MM.1S (cell line): ENCODE measurements around the gene ZNF732.
"Not testable (repeated sequence)": the region's sequence is repeated elsewhere in the genome, so short reads cannot be mapped to it uniquely, and the experiment has no call there.

Experiments used
- DNase-seq: peaks from one replicate; pipeline ENCODE4 v3.0.0-alpha.2; 2015
- H2AFZ ChIP-seq: fragments of 300-600 bp; sonication (generic); 2 replicates; pipeline ENCODE4 v1.6.0; 2016; ENCODE audit warnings: antibody characterized with exemption, low read length
- H3F3A ChIP-seq: fragments of 300-600 bp; sonication (generic); 2 replicates; pipeline ENCODE4 v1.6.1; 2016; ENCODE audit warnings: mild to moderate bottlenecking, antibody characterized with exemption, low read length, moderate library complexity, mixed read lengths; ENCODE audit not compliant: insufficient read depth
- H3K27ac ChIP-seq: fragments of 300-600 bp; sonication (generic); 2 replicates; pipeline ENCODE4 v1.5.1; 2016; ENCODE audit warnings: mild to moderate bottlenecking, low read length
- H3K27me3 ChIP-seq: fragments of 300-600 bp; sonication (generic); replicated peaks from 2 replicates; pipeline ENCODE4 v1.6.0; 2016; ENCODE audit warnings: low read length; ENCODE audit not compliant: insufficient read depth
- H3K36me3 ChIP-seq: fragments of 300-600 bp; sonication (generic); replicated peaks from 2 replicates; pipeline ENCODE4 v1.6.1; 2016; ENCODE audit warnings: mild to moderate bottlenecking, low read length, mixed read lengths; ENCODE audit not compliant: insufficient read depth
- H3K4me1 ChIP-seq: fragments of 300-600 bp; sonication (generic); 2 replicates; pipeline ENCODE4 v1.6.1; 2016; ENCODE audit warnings: low read length, mixed read lengths
- H3K4me2 ChIP-seq: fragments of 300-600 bp; sonication (generic); 2 replicates; pipeline ENCODE4 v1.6.0; 2016; ENCODE audit warnings: low read depth, low read length
- H3K4me3 ChIP-seq: fragments of 300-600 bp; sonication (generic); 2 replicates; pipeline ENCODE4 v1.5.1; 2016; ENCODE audit warnings: low read length, mixed read lengths
- H3K79me2 ChIP-seq: fragments of 300-600 bp; sonication (generic); 2 replicates; pipeline ENCODE4 v1.6.1; 2016; ENCODE audit warnings: mixed run types, low read length, mixed read lengths
- H3K9ac ChIP-seq: fragments of 300-600 bp; sonication (generic); 2 replicates; pipeline ENCODE4 v1.6.1; 2016; ENCODE audit warnings: low read length, mixed read lengths
- H3K9me2 ChIP-seq: fragments of 300-600 bp; sonication (generic); replicated peaks from 2 replicates; pipeline ENCODE4 v1.6.1; 2016; ENCODE audit warnings: mild to moderate bottlenecking, low read length, mixed read lengths; ENCODE audit not compliant: insufficient read depth
- H3K9me3 ChIP-seq: fragments of 300-600 bp; sonication (generic); replicated peaks from 2 replicates; pipeline ENCODE4 v1.6.1; 2016; ENCODE audit warnings: mild to moderate bottlenecking, low read length, mixed read lengths; ENCODE audit not compliant: insufficient read depth
- H4K20me1 ChIP-seq: fragments of 300-600 bp; sonication (generic); 2 replicates; pipeline ENCODE4 v1.6.1; 2016; ENCODE audit warnings: mild to moderate bottlenecking, low read length, moderate library complexity, mixed read lengths; ENCODE audit not compliant: insufficient read depth
- EZH2 ChIP-seq: fragments of 300-600 bp; sonication (generic); optimal IDR thresholded peaks from 2 replicates; pipeline ENCODE3; 2017; ENCODE audit warnings: low read depth, mild to moderate bottlenecking, antibody characterized with exemption, low read length, mixed read lengths
- EZH2phosphoT487 ChIP-seq: fragments of 300-600 bp; sonication (generic); IDR thresholded peaks from 2 replicates; pipeline ENCODE4 v1.6.1; 2018; ENCODE audit warnings: antibody characterized with exemption, low read length
- TF ChIP-seq, protein P1 (sequence below): fragments of 300-600 bp; sonication (generic); IDR thresholded peaks from 2 replicates; pipeline ENCODE4 v1.5.1; 2016; ENCODE audit warnings: antibody characterized with exemption, low read length, mixed read lengths

ZNF732 gene

DNA sequence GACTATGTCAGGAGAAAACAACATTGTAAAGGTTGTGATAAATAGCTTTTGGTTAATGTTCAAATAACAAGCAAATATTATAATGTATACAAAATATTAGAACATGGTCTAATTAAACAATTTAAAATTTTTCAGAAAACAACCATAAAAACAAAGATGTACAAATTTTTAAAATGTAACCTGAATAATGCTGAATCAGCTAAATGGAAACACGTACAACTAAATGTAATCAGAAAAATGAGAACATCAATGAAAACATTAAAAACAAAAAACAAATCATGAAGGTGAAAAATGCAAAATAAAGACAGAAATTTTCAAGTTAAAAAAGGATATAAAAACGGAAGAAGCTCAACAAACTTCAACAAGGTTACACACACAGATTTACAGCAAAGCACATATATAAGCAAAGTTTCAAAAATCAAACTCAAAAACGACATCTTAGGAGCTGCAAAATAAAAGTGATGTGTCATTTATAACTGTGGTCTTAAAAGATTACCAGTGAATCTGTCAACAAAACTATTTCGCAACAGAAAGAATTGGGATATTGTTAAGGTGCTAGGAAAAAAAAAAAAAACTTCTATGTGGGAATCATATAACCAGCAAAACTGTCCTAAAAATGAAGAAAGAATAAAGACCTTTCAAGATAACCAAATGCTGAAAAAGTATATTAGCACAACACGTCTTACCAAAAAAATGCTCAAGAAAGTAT is 31.8 kb downstream of the ZNF732 start:
- Histone ChIP-seq H2AFZ (no peak overlapping the region), H3F3A (no peaks in the 10 kb centered on the region), H3K4me1 (no peaks in the 10 kb centered on the region), H3K79me2 (no peaks in the 10 kb centered on the region), H3K9me3 (no peaks in the 10 kb centered on the region), H3K9ac (no peak overlapping the region), H3K27ac (no peak overlapping the region), H3K27me3 (no peaks in the 10 kb centered on the region), H3K4me3 (no peak overlapping the region), H3K9me2 (no peaks in the 10 kb centered on the region), H3K4me2 (no peak overlapping the region), H3K36me3 (no peaks in the 10 kb centered on the region), H4K20me1 (no peaks in the 10 kb centered on the region)
- no peak for TF ChIP-seq EZH2
- TF ChIP-seq, protein P1, sequence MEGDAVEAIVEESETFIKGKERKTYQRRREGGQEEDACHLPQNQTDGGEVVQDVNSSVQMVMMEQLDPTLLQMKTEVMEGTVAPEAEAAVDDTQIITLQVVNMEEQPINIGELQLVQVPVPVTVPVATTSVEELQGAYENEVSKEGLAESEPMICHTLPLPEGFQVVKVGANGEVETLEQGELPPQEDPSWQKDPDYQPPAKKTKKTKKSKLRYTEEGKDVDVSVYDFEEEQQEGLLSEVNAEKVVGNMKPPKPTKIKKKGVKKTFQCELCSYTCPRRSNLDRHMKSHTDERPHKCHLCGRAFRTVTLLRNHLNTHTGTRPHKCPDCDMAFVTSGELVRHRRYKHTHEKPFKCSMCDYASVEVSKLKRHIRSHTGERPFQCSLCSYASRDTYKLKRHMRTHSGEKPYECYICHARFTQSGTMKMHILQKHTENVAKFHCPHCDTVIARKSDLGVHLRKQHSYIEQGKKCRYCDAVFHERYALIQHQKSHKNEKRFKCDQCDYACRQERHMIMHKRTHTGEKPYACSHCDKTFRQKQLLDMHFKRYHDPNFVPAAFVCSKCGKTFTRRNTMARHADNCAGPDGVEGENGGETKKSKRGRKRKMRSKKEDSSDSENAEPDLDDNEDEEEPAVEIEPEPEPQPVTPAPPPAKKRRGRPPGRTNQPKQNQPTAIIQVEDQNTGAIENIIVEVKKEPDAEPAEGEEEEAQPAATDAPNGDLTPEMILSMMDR = no peak
- no peak for TF ChIP-seq EZH2phosphoT487
- no peak for DNase-seq

DNA sequence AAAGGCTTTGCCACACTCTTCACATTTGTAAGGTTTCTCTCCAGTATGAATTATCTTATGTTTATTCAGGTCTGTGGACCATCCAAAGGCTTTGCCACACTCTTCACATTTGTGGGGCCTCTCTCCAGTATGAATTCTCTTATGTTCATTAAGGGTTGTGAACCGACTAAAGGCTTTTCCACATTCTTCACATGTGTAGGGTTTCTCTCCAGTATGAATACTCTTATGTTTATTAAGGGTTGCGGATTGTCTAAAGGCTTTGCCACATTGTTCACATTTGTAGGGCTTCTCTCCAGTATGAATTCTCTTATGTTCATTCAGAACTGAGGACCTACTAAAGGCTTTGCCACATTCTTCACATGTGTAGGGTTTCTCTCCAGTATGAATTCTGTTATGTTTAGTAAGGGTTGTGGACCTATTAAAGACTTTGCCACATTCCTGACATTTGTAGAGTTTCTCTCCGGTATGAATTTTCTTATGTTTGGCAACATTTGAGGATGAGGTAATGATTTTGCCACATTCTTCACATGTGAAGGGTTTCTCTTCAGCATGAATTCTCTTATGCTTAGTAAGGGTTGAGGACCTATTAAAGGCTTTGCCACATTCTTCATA is 33.7 kb downstream of the ZNF732 start:
- Histone ChIP-seq H3K79me2 (no peaks in the 10 kb centered on the region), H3K27ac (no peak overlapping the region), H4K20me1 (no peaks in the 10 kb centered on the region), H3K9ac (no peak overlapping the region), H3K4me2 (no peak overlapping the region), H3K4me3 (no peak overlapping the region), H2AFZ (no peak overlapping the region), H3K27me3 (no peaks in the 10 kb centered on the region), H3K4me1 (no peaks in the 10 kb centered on the region), H3K9me3 (no peaks in the 10 kb centered on the region), H3F3A (no peaks in the 10 kb centered on the region), H3K9me2 (no peaks in the 10 kb centered on the region), H3K36me3 (no peaks in the 10 kb centered on the region)
- no peak for DNase-seq
- TF ChIP-seq, protein P1 = no peak

DNA sequence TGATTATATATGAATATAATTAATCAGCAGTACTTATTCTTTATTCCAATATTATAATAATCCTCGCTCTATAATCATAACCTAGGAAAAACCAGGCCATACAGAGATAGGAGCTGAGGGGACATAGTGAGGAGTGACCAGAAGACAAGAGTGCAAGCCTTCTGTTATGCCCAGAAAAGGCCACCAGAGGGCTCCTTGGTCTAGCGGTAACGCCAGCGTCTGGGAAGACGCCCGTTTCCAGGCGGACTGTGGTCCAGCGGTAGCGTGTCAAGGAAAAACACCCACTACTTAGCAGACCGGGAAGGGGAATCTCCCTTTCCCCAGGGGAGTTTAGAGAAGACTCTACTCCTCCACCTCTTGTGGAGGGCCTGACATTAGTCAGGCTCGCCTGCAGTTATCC is 46.0 kb downstream of the ZNF732 start:
- not testable (repeated sequence) for H3K36me3 ChIP-seq, H3K4me2 ChIP-seq, H3K27me3 ChIP-seq, H3F3A ChIP-seq, H3K79me2 ChIP-seq, H3K9ac ChIP-seq, H3K27ac ChIP-seq, H3K4me3 ChIP-seq, H2AFZ ChIP-seq, H3K4me1 ChIP-seq, DNase-seq, H3K9me2 ChIP-seq, H3K9me3 ChIP-seq, H4K20me1 ChIP-seq

DNA sequence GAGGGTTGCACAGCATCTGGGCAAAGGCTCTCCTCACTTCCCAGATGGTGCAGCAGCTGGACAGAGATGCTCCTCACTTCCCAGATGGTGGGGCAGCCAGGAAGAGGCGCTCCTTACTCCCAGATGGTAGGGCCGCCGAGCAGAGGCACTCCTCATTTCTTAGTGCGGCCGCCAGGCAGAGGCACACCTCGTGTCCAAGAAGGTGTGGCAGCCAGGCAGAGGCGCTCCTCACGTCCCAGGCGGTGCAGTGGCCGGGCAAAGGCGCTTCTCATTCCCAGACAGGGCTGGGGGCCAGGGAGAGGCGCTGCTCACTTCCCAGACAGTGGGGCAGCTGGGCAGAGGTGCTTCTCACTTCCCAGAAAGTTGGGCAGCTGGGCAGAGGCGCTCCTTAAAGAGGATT is 48.8 kb downstream of the ZNF732 start:
- no peaks in the 10 kb centered on the region for H3K79me2 ChIP-seq
- no peak for DNase-seq
- no peak overlapping the region for H3K9ac ChIP-seq
- no peak overlapping the region for H2AFZ ChIP-seq
- no peaks in the 10 kb centered on the region for H3K9me2 ChIP-seq
- TF ChIP-seq EZH2phosphoT487 (no peak), EZH2 (no peak)
- TF ChIP-seq, protein P1 = no peak
- no peak overlapping the region for H3K27ac ChIP-seq
- H3K9me3 ChIP-seq = no peaks in the 10 kb centered on the region
- H3K27me3 ChIP-seq = no peaks in the 10 kb centered on the region
- no peak overlapping the region for H3K4me2 ChIP-seq
- no peaks in the 10 kb centered on the region for H3K36me3 ChIP-seq
- no peaks in the 10 kb centered on the region for H3F3A ChIP-seq
- H3K4me1 ChIP-seq = no peaks in the 10 kb centered on the region
- no peaks in the 10 kb centered on the region for H4K20me1 ChIP-seq
- H3K4me3 ChIP-seq = no peak overlapping the region
